ENCODE measurements around the gene CDC6. TPM values are rescaled to one million over a fixed set of nuclear protein-coding genes. Genes with fewer than 3 reads are reported as not detected.

The CDC6 gene
- total RNA-seq, 2 donors from 2014 or later = 8.5 to 40.8 TPM

- Histone ChIP-seq H3K27me3 (no peaks in the 10 kb centered on the region), H3K4me1 (peaks cover 37% of the 10 kb centered on the region), H3K9ac (ENCODE audit: low read depth in 2 of 2, low read length in 2 of 2) (peak overlapping the region; percentile 62 to 70), H3K4me3 (no peak overlapping the region), H3K36me3 (no peaks in the 10 kb centered on the region), H3K27ac (peak overlapping the region; percentile 63), H3K9me3 (no peaks in the 10 kb centered on the region)
- DNase-seq = peak; percentile 70
- intact Hi-C loops (cut with DNase I) = no loop called here
- TF ChIP-seq CTCF (IDR thresholded peaks at IDR 0.05) = no peak
These were observed 39.1 kb downstream of the CDC6 start for GRCh38 chr17:40326832-40327199.

GRCh38 chr17:40327244-40327729 is 39.6 kb downstream of the CDC6 start:
- peak overlapping the region; percentile 55 to 70 for H3K9ac ChIP-seq (ENCODE audit: low read depth in 2 of 2, low read length in 2 of 2)
- intact Hi-C loops (cut with DNase I) = no loop called here
- no peak overlapping the region for H3K4me3 ChIP-seq
- H3K4me1 ChIP-seq = peaks cover 38% of the 10 kb centered on the region
- no peak for TF ChIP-seq CTCF (IDR thresholded peaks at IDR 0.05)
- H3K27ac ChIP-seq = peak overlapping the region; percentile 63
- H3K27me3 ChIP-seq = no peaks in the 10 kb centered on the region
- H3K9me3 ChIP-seq = no peaks in the 10 kb centered on the region
- H3K36me3 ChIP-seq = no peaks in the 10 kb centered on the region
- DNase-seq = no peak

- peaks cover 43% of the 10 kb centered on the region for H3K4me1 ChIP-seq
- peak overlapping the region; percentile 63 for H3K27ac ChIP-seq
- H3K36me3 ChIP-seq = no peaks in the 10 kb centered on the region
- intact Hi-C loops (cut with DNase I) = no loop called here
- H3K4me3 ChIP-seq = no peak overlapping the region
- H3K9me3 ChIP-seq = no peaks in the 10 kb centered on the region
- H3K27me3 ChIP-seq = no peaks in the 10 kb centered on the region
- peak overlapping the region; percentile 30 to 70 for H3K9ac ChIP-seq (ENCODE audit: low read depth in 2 of 2, low read length in 2 of 2)
- peak; percentile 42 for DNase-seq
- TF ChIP-seq CTCF (IDR thresholded peaks at IDR 0.05) = no peak
These were observed 40.2 kb downstream of the CDC6 start for GRCh38 chr17:40327735-40328385.

- Histone ChIP-seq H3K36me3 (no peaks in the 10 kb centered on the region), H3K27ac (no peak overlapping the region), H3K27me3 (no peaks in the 10 kb centered on the region), H3K9ac (ENCODE audit: low read depth in 2 of 2, low read length in 2 of 2) (peak overlapping the region in 1 of 2 donors; percentile 30), H3K4me1 (peaks cover 43% of the 10 kb centered on the region), H3K9me3 (no peaks in the 10 kb centered on the region), H3K4me3 (no peak overlapping the region)
- intact Hi-C loops (cut with DNase I) = no loop called here
- no peak for DNase-seq
- TF ChIP-seq CTCF (IDR thresholded peaks at IDR 0.05) = no peak
These were observed 40.7 kb downstream of the CDC6 start for GRCh38 chr17:40328386-40328766.

- Histone ChIP-seq H3K9ac (ENCODE audit: low read depth in 2 of 2, low read length in 2 of 2) (peak overlapping the region; percentile 15 to 31), H3K27me3 (no peaks in the 10 kb centered on the region), H3K4me3 (no peak overlapping the region), H3K36me3 (no peaks in the 10 kb centered on the region), H3K9me3 (no peaks in the 10 kb centered on the region), H3K27ac (peak overlapping the region; percentile 57), H3K4me1 (peaks cover 52% of the 10 kb centered on the region)
- TF ChIP-seq CTCF (IDR thresholded peaks at IDR 0.05) = no peak
- no peak for DNase-seq
- intact Hi-C loops (cut with DNase I) = no loop called here
These were observed 42.4 kb downstream of the CDC6 start for GRCh38 chr17:40329839-40330794.

Measured in colonic mucosa (tissue), 4 donors.